GM19455 (cell line): ENCODE measurements around the gene METTL27.
"Not testable (repeated sequence)": the region's sequence is repeated elsewhere in the genome, so short reads cannot be mapped to it uniquely, and the experiment has no call there.

Experiments used
- ATAC-seq: cut with Tn5 transposase; IDR thresholded peaks from one replicate; pipeline ENCODE4 v1.9.1; 2021; ENCODE audit not compliant: unreplicated experiment

Gene METTL27

GRCh38 chr7:73869011-73869798 lies 26.9 kb upstream of the METTL27 start:
- no peak for ATAC-seq

GRCh38 chr7:73866446-73866767 lies 24.1 kb upstream of the METTL27 start:
- no peak for ATAC-seq

GRCh38 chr7:73865738-73866445 lies 23.6 kb upstream of the METTL27 start:
- no peak for ATAC-seq

- ATAC-seq = no peak
Measured at GRCh38 chr7:73864981-73865711, 22.8 kb upstream of the METTL27 start.

- ATAC-seq = no peak
Measured at GRCh38 chr7:73861305-73861704, 19.0 kb upstream of the METTL27 start.

- ATAC-seq = no peak
Measured at GRCh38 chr7:73860859-73861258, 18.5 kb upstream of the METTL27 start, which contains the start of gene TMEM270. Gene TMEM270, plus strand, starts transcription at chr7:73861159. Its CDS starts 36 bp downstream, at chr7:73861195.

- no peak for ATAC-seq
Measured at GRCh38 chr7:73858807-73859206, 16.5 kb upstream of the METTL27 start.

GRCh38 chr7:73856941-73857340 lies 14.6 kb upstream of the METTL27 start:
- no peak for ATAC-seq

- no peak for ATAC-seq
Measured at GRCh38 chr7:73852500-73852899, 10.2 kb upstream of the METTL27 start.

- no peak for ATAC-seq
Measured at GRCh38 chr7:73851410-73852338, 9.4 kb upstream of the METTL27 start.

- no peak for ATAC-seq
Measured at GRCh38 chr7:73850781-73851207, 8.5 kb upstream of the METTL27 start.

GRCh38 chr7:73847941-73848723 lies 5.8 kb upstream of the METTL27 start:
- no peak for ATAC-seq

- not testable (repeated sequence) for ATAC-seq
Measured at GRCh38 chr7:73845701-73846195, 3.4 kb upstream of the METTL27 start.

- no peak for ATAC-seq
Measured at GRCh38 chr7:73844848-73845460, 2.6 kb upstream of the METTL27 start.

GRCh38 chr7:73844131-73844547 lies 1.8 kb upstream of the METTL27 start:
- ATAC-seq = no peak

- no peak for ATAC-seq
Measured at GRCh38 chr7:73841689-73842066, 638 bp downstream of the METTL27 start.

- ATAC-seq = no peak
Measured at GRCh38 chr7:73840715-73841379, 1.5 kb downstream of the METTL27 start.
